HEK293T (cell line): Measurements from ENCODE around the gene SUSD4.

Source experiments
- ARNT ChIP-seq: fragments of 450-650 bp; IDR thresholded peaks from 2 replicates; pipeline ENCODE4 v1.6.1; 2017; ENCODE audit warnings: mild to moderate bottlenecking
- BHLHE40 ChIP-seq: fragments of 450-650 bp; IDR thresholded peaks from 2 replicates; pipeline ENCODE4 v1.6.1; 2016; ENCODE audit warnings: mild to moderate bottlenecking, moderate library complexity, borderline replicate concordance
- ELF4 ChIP-seq: fragments of 450-650 bp; IDR thresholded peaks from 2 replicates; pipeline ENCODE4 v1.6.1; 2017; ENCODE audit warnings: antibody characterized with exemption
- FOXA1 ChIP-seq: fragments of 450-650 bp; IDR thresholded peaks from 2 replicates; pipeline ENCODE4 v1.6.1; 2016; ENCODE audit warnings: mild to moderate bottlenecking
- HDGF ChIP-seq: fragments of 450-650 bp; IDR thresholded peaks from 2 replicates; pipeline ENCODE4 v1.6.1; 2017; ENCODE audit warnings: antibody characterized with exemption, borderline replicate concordance
- L3MBTL2 ChIP-seq: fragments of 450-650 bp; conservative IDR thresholded peaks from 2 replicates; pipeline ENCODE4 v1.6.1; 2016; ENCODE audit warnings: mild to moderate bottlenecking
- LEF1 ChIP-seq: fragments of 450-650 bp; IDR thresholded peaks from 2 replicates; pipeline ENCODE4 v1.6.1; 2017; ENCODE audit warnings: mild to moderate bottlenecking, borderline replicate concordance
- NFRKB ChIP-seq: fragments of 450-650 bp; IDR thresholded peaks from 2 replicates; pipeline ENCODE4 v1.6.1; 2016; ENCODE audit warnings: mild to moderate bottlenecking, moderate library complexity
- SP1 ChIP-seq: fragments of 450-650 bp; IDR thresholded peaks from 2 replicates; pipeline ENCODE4 v1.6.1; 2017
- TARDBP ChIP-seq: fragments of 450-650 bp; IDR thresholded peaks from 2 replicates; pipeline ENCODE4 v1.6.1; 2016
- ZNF384 ChIP-seq: fragments of 450-650 bp; IDR thresholded peaks from 2 replicates; pipeline ENCODE4 v1.6.1; 2016

GRCh38 chr1:223198628-223198965 lies 165.4 kb downstream of the SUSD4 start:
- no peak for TF ChIP-seq ARNT
- TF ChIP-seq ELF4 = no peak
- no peak for TF ChIP-seq SP1
- no peak for TF ChIP-seq FOXA1
- TF ChIP-seq ZNF384 = no peak
- no peak for TF ChIP-seq LEF1
- TF ChIP-seq L3MBTL2 = no peak
- TF ChIP-seq BHLHE40 = no peak
- no peak for TF ChIP-seq TARDBP
- TF ChIP-seq NFRKB = no peak
- no peak for TF ChIP-seq HDGF
